IMR-90 (cell line): ENCODE data around the gene TRMO. TPM values are rescaled to one million over a fixed set of nuclear protein-coding genes. Genes with fewer than 3 reads are reported as not detected.

Source experiments
- ATAC-seq: fragments of 200-7000 bp; cut with Tn5 transposase; 2 replicates; pipeline ENCODE4 v1.9.1; 2020; ENCODE audit warnings: low read depth, mild to moderate bottlenecking, moderate library complexity
- BruUV-seq: library from RNA; stranded (reverse); fragments of 400-500 nt; replicated peaks from 2 replicates; lab custom pipeline; 2021; lab: Mats Ljungman, UMichigan
- CTCF ChIA-PET: fragments of 300-600 bp; formaldehyde crosslinking; extraction: SDS; loops from one replicate; lab custom pipeline; 2021; ENCODE audit warnings: antibody characterized with exemption; lab: Yijun Ruan, JAX
- POLR2A ChIA-PET: fragments of 300-600 bp; sonication (Branson Sonifier 250); formaldehyde crosslinking; loops from one replicate; lab custom pipeline; 2022; ENCODE audit warnings: antibody characterized with exemption; ENCODE audit not compliant: unreplicated experiment; lab: Charles Lee
- DNase-seq: peaks from one replicate; pipeline ENCODE4 v3.0.0; 2013
- H2AFZ ChIP-seq: replicated peaks from 2 replicates; pipeline ENCODE3; 2013; ENCODE audit warnings: low read length, mild to moderate bottlenecking; ENCODE audit not compliant: poor library complexity
- H2AK5ac ChIP-seq: 2 replicates; pipeline ENCODE4 v1.6.1; 2013; ENCODE audit warnings: low read depth, low read length, inconsistent platforms
- H2AK9ac ChIP-seq: replicated peaks from 2 replicates; pipeline ENCODE3; 2013; ENCODE audit warnings: mild to moderate bottlenecking, low read depth, low read length, moderate library complexity; ENCODE audit not compliant: poor library complexity
- H2BK120ac ChIP-seq: 2 replicates; pipeline ENCODE4 v1.6.1; 2013; ENCODE audit warnings: low read depth, low read length, inconsistent platforms
- H2BK15ac ChIP-seq: 3 replicates; pipeline ENCODE4 v1.6.1; 2013; ENCODE audit warnings: low read depth, low read length, inconsistent platforms
- H2BK20ac ChIP-seq: 2 replicates; pipeline ENCODE4 v1.6.1; 2013; ENCODE audit warnings: low read depth, mild to moderate bottlenecking, inconsistent platforms, low read length, moderate library complexity
- H2BK5ac ChIP-seq: 2 replicates; pipeline ENCODE4 v1.6.1; 2013; ENCODE audit warnings: mild to moderate bottlenecking, low read depth, low read length, inconsistent platforms; ENCODE audit not compliant: poor library complexity, severe bottlenecking
- H3K14ac ChIP-seq: replicated peaks from 2 replicates; pipeline ENCODE4 v1.6.1; 2013; ENCODE audit warnings: low read depth, low read length, inconsistent platforms
- H3K18ac ChIP-seq: 2 replicates; pipeline ENCODE4 v1.6.1; 2013; ENCODE audit warnings: low read depth, low read length, control low read depth
- H3K23ac ChIP-seq: 2 replicates; pipeline ENCODE4 v1.6.1; 2013; ENCODE audit warnings: low read depth, low read length, inconsistent platforms
- H3K27ac ChIP-seq: 2 replicates; pipeline ENCODE4 v1.5.1; 2013; ENCODE audit warnings: mild to moderate bottlenecking, control low read depth, low read length; ENCODE audit not compliant: insufficient read depth
- H3K27me3 ChIP-seq: 2 replicates; pipeline ENCODE4 v1.6.1; 2013; ENCODE audit warnings: low read length; ENCODE audit not compliant: control insufficient read depth, insufficient read depth
- H3K36me3 ChIP-seq: 2 replicates; pipeline ENCODE4 v1.6.1; 2013; ENCODE audit warnings: low read length, mixed read lengths; ENCODE audit not compliant: control insufficient read depth, insufficient read depth
- H3K4ac ChIP-seq: 2 replicates; pipeline ENCODE4 v1.6.1; 2013; ENCODE audit warnings: low read depth, low read length, inconsistent platforms
- H3K4me1 ChIP-seq: 2 replicates; pipeline ENCODE4 v1.6.1; 2013; ENCODE audit warnings: low read length, mixed read lengths; ENCODE audit not compliant: control insufficient read depth, insufficient read depth
- H3K4me2 ChIP-seq: 2 replicates; pipeline ENCODE4 v1.6.1; 2013; ENCODE audit warnings: low read depth, mild to moderate bottlenecking, control low read depth, low read length, moderate library complexity
- H3K4me3 ChIP-seq: 2 replicates; pipeline ENCODE4 v1.5.1; 2013; ENCODE audit warnings: low read depth, mild to moderate bottlenecking, control low read depth, low read length, moderate library complexity; ENCODE audit not compliant: insufficient read depth
- H3K56ac ChIP-seq: 2 replicates; pipeline ENCODE4 v1.6.1; 2013; ENCODE audit warnings: low read length, inconsistent platforms; ENCODE audit not compliant: insufficient read depth; ENCODE audit errors: extremely low read depth
- H3K79me1 ChIP-seq, 2 experiments: 2 replicates each; pipeline ENCODE4 v1.6.1; 2013; ENCODE audit warnings: low read length in 2 of 2, inconsistent platforms in 1 of 2, low read depth in 1 of 2
- H3K9ac ChIP-seq: 2 replicates; pipeline ENCODE4 v1.6.1; 2013; ENCODE audit warnings: low read depth, low read length, control low read depth
- H3K9me1 ChIP-seq: 2 replicates; pipeline ENCODE4 v1.6.1; 2013; ENCODE audit warnings: low read length, inconsistent platforms; ENCODE audit not compliant: insufficient read depth
- H3K9me3 ChIP-seq: 2 replicates; pipeline ENCODE4 v1.6.1; 2013; ENCODE audit warnings: low read length; ENCODE audit not compliant: control insufficient read depth, insufficient read depth
- H4K20me1 ChIP-seq: 2 replicates; pipeline ENCODE4 v1.6.1; 2013; ENCODE audit warnings: low read length, inconsistent platforms; ENCODE audit not compliant: insufficient read depth
- H4K5ac ChIP-seq: 2 replicates; pipeline ENCODE4 v1.6.1; 2013; ENCODE audit warnings: mild to moderate bottlenecking, low read depth, low read length, control low read depth
- H4K8ac ChIP-seq, 2 experiments: 2 replicates each; pipeline ENCODE4 v1.6.1; 2013; ENCODE audit warnings: low read depth in 2 of 2, low read length in 2 of 2, control low read depth in 1 of 2, inconsistent platforms in 1 of 2
- H4K91ac ChIP-seq: 2 replicates; pipeline ENCODE4 v1.6.1; 2013; ENCODE audit warnings: low read depth, low read length, inconsistent platforms; ENCODE audit not compliant: insufficient read depth
- MAFK ChIP-seq: IDR thresholded peaks from 2 replicates; pipeline ENCODE4 v1.6.1; 2012; ENCODE audit warnings: low read depth, low read length, improper control_type of control experiment
- SMC3 ChIP-seq: fragments of 150-350 bp; IDR thresholded peaks from 2 replicates; pipeline ENCODE4 v1.6.1; 2016; ENCODE audit warnings: low read depth, mild to moderate bottlenecking, antibody characterized with exemption, low read length, moderate library complexity
- dilution Hi-C: fragments of 300-500 bp; cut with HindIII; formaldehyde crosslinking; loops from one replicate; pipeline ENCODE4 v1.14.3; 2018; ENCODE audit warnings: low sequenced_read_pairs; ENCODE audit not compliant: unreplicated experiment
- in situ Hi-C: fragments of 300-500 bp; cut with MboI; formaldehyde crosslinking; loops from 3 replicates; pipeline ENCODE4 v1.14.3; 2019; ENCODE audit warnings: low sequenced_read_pairs, inconsistent platforms, mixed read lengths
- intact Hi-C: fragments of 100-400 bp; cut with micrococcal nuclease; formaldehyde crosslinking; loops from 2 replicates; pipeline ENCODE4 v1.10.0; 2022
- polyA plus RNA-seq, 3 experiments: library from polyadenylated mRNA; depleted of rRNA; stranded (reverse); fragments of >200 nt; gene quantifications; 2 replicates each; pipeline ENCODE4 v1.2.3, GENCODE V29; 2012; ENCODE audit warnings: low replicate concordance in 1 of 3
- total RNA-seq: library from RNA; depleted of rRNA; stranded (reverse); fragments of >200 nt; gene quantifications from 2 replicates; pipeline ENCODE4 v1.2.3, GENCODE V29; 2012

Gene TRMO
- total and polyA plus RNA-seq, 2 of the 4 experiments (the other 2 are of a cell fraction): 10.2 to 19.9 TPM

DNA sequence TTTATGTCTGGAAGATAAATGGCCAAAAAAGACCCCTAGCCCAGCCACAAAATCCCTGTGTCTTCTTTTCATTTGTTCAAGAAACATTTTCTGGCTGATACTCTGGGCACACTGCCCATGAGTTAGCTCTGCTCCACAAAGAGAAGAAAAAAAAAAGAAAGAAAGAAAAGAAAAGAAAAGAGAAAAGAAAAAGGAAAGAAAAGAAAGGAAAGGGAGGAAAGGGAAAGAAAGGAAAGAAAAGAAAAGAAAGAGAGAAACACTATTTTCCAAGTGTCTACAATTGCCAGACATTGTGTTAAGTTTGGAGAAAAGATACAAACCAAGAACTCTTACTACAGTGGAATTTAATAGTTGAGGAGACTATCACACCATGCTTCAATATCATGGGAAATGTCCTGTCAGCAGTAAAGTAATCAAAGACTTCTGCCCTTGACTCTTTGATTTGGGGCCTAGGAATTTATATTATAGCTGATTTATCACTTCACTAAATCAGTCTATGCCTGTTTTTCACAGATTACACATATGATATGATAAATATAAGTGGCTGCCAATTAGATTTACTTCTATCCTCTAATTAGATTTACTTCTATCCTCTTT lies 3.0 kb downstream of the TRMO start:
- intact Hi-C loops: no loop called here
- ATAC-seq (no peak), DNase-seq (no peak)
- CTCF ChIA-PET: no interaction called here
- Histone ChIP-seq H3K4ac (no peak overlapping the region), H2BK20ac (no peak overlapping the region), H2AK9ac (no peak overlapping the region), H3K79me1 (peaks cover 0 to 19% of the 10 kb centered on the region in 2 experiments; a peak in 3 of 4 replicates), H2AFZ (no peak overlapping the region), H3K23ac (no peak overlapping the region), H3K4me2 (no peak overlapping the region), H3K56ac (no peak overlapping the region), H3K14ac (no peak overlapping the region), H2AK5ac (no peak overlapping the region), H3K9me1 (no peaks in the 10 kb centered on the region), H2BK120ac (no peak overlapping the region), H2BK15ac (no peak overlapping the region), H4K91ac (no peak overlapping the region), H4K8ac (no peak overlapping the region), H3K9ac (no peak overlapping the region), H4K5ac (no peak overlapping the region), H3K4me1 (peaks cover 2% of the 10 kb centered on the region; the same call in 1 of the 2 replicates), H3K9me3 (no peaks in the 10 kb centered on the region), H3K18ac (no peak overlapping the region), H3K4me3 (no peak overlapping the region), H4K20me1 (no peaks in the 10 kb centered on the region), H3K36me3 (peaks cover 3% of the 10 kb centered on the region; the same call in 1 of the 2 replicates), H2BK5ac (no peak overlapping the region), H3K27ac (no peak overlapping the region), H3K27me3 (no peaks in the 10 kb centered on the region)
- TF ChIP-seq SMC3 (no peak), MAFK (peak; percentile 80)
- in situ Hi-C loops: no loop called here
- dilution Hi-C loops: no loop called here
- POLR2A ChIA-PET: interaction anchor here (0.6 kb wide), 1 partner anchor 19 kb away, joined by 6 read pairs; the partner anchor contains the start of gene HEMGN
- no TSS peak for BruUV-seq
